A549 (cell line): Measurements from ENCODE around the gene APOH.

Experiments
- CBX8 ChIP-seq: fragments of 200-600 bp; sonication (generic); IDR thresholded peaks from 2 replicates; pipeline ENCODE4 v1.6.1; 2016
- CEBPB ChIP-seq, 2 experiments: fragments of >200 bp in 1 of 2; sonication (Bioruptor Twin) in 1 of 2; formaldehyde crosslinking in 1 of 2; IDR thresholded peaks; 2 replicates each; pipeline ENCODE4 v1.6.1; 2012 to 2016
- CTCF ChIP-seq: fragments of >200 bp; sonication (Bioruptor Twin); formaldehyde crosslinking; IDR thresholded peaks from 3 replicates; pipeline ENCODE4 v1.5.1; 2016
- ELK1 ChIP-seq: fragments of 150-350 bp; IDR thresholded peaks from 2 replicates; pipeline ENCODE4 v1.6.1; 2014; ENCODE audit warnings: low read depth, mild to moderate bottlenecking, low read length
- EP300 ChIP-seq, 2 experiments: fragments of >200 bp; sonication (Bioruptor Twin); formaldehyde crosslinking; IDR thresholded peaks; 2 replicates in 1 of 2; 3 replicates in 1 of 2; pipeline ENCODE4 v1.6.1; 2016 to 2017
- HDAC2 ChIP-seq: fragments of 200-600 bp; sonication (generic); IDR thresholded peaks from 2 replicates; pipeline ENCODE4 v1.6.1; 2016
- POLR2A ChIP-seq: IDR thresholded peaks from 2 replicates; pipeline ENCODE4 v1.6.1; 2012; ENCODE audit warnings: mild to moderate bottlenecking, low read length
- RCOR1 ChIP-seq: fragments of 150-350 bp; IDR thresholded peaks from 2 replicates; pipeline ENCODE4 v1.6.1; 2014; ENCODE audit warnings: antibody characterized with exemption, low read length, low read depth
- SMC3 ChIP-seq: fragments of >200 bp; sonication (Bioruptor Twin); formaldehyde crosslinking; IDR thresholded peaks from 3 replicates; pipeline ENCODE4 v1.6.1; 2018; ENCODE audit warnings: inconsistent platforms

GRCh38 chr17:66165537-66166123 is 63.6 kb downstream of the APOH start:
- TF ChIP-seq SMC3 = peak; percentile 98
- no peak for TF ChIP-seq HDAC2
- no peak for TF ChIP-seq POLR2A
- no peak for TF ChIP-seq ELK1
- no peak for TF ChIP-seq RCOR1
- peak; percentile 96 for TF ChIP-seq CTCF
- TF ChIP-seq CBX8 = no peak
- no peak for TF ChIP-seq EP300 (IDR thresholded peaks at IDR 0.05)
- TF ChIP-seq CEBPB (IDR thresholded peaks at IDR 0.05) = no peak
